Loucy (cell line): Measurements from ENCODE around the gene CACNA2D3.
"Not testable (repeated sequence)": the region's sequence is repeated elsewhere in the genome, so short reads cannot be mapped to it uniquely, and the experiment has no call there.

Source experiments
- H2AFZ ChIP-seq: fragments of 200-600 bp; sonication (generic); 2 replicates; pipeline ENCODE4 v1.6.0; 2016; ENCODE audit warnings: antibody characterized with exemption, mild to moderate bottlenecking, low read length, moderate library complexity
- H3F3A ChIP-seq: fragments of 200-600 bp; 2 replicates; pipeline ENCODE4 v1.6.0; 2016; ENCODE audit warnings: antibody characterized with exemption, low read depth, mild to moderate bottlenecking
- H3K27me3 ChIP-seq: fragments of 200-600 bp; sonication (generic); 2 replicates; pipeline ENCODE4 v1.6.1; 2014; ENCODE audit warnings: low read length, mild to moderate bottlenecking; ENCODE audit not compliant: insufficient read depth, poor library complexity, severe bottlenecking
- H3K36me3 ChIP-seq: fragments of 200-600 bp; sonication (generic); 2 replicates; pipeline ENCODE4 v1.6.1; 2016; ENCODE audit warnings: low read length; ENCODE audit not compliant: insufficient read depth
- H3K4me1 ChIP-seq: fragments of 200-600 bp; sonication (generic); 2 replicates; pipeline ENCODE4 v1.5.1; 2014; ENCODE audit warnings: low read length, mild to moderate bottlenecking; ENCODE audit not compliant: insufficient read depth, poor library complexity, severe bottlenecking
- H3K4me2 ChIP-seq: fragments of 200-600 bp; sonication (generic); 2 replicates; pipeline ENCODE4 v1.6.0; 2014; ENCODE audit warnings: antibody characterized with exemption, low read length, low read depth, mild to moderate bottlenecking; ENCODE audit not compliant: poor library complexity, severe bottlenecking
- H3K4me3 ChIP-seq: fragments of 200-600 bp; sonication (generic); 2 replicates; pipeline ENCODE4 v1.5.1; 2014; ENCODE audit warnings: low read length, mild to moderate bottlenecking, mixed read lengths; ENCODE audit not compliant: poor library complexity, severe bottlenecking
- H3K79me2 ChIP-seq: fragments of 200-600 bp; sonication (generic); 2 replicates; pipeline ENCODE4 v1.6.1; 2014; ENCODE audit warnings: low read length; ENCODE audit not compliant: insufficient read depth
- H3K9ac ChIP-seq: fragments of 200-600 bp; sonication (generic); 2 replicates; pipeline ENCODE4 v1.6.0; 2014; ENCODE audit warnings: mild to moderate bottlenecking, low read depth, low read length, moderate library complexity; ENCODE audit not compliant: poor library complexity, severe bottlenecking
- H3K9me2 ChIP-seq: fragments of 200-600 bp; sonication (generic); replicated peaks from 2 replicates; pipeline ENCODE4 v1.6.1; 2016; ENCODE audit warnings: low read depth, low read length, mixed read lengths
- H3K9me3 ChIP-seq: fragments of 200-600 bp; sonication (generic); 2 replicates; pipeline ENCODE4 v1.6.1; 2014; ENCODE audit warnings: mild to moderate bottlenecking, antibody characterized with exemption, low read length, low read depth; ENCODE audit not compliant: insufficient read depth
- H4K20me1 ChIP-seq: fragments of 200-600 bp; sonication (generic); 2 replicates; pipeline ENCODE4 v1.6.0; 2014; ENCODE audit warnings: antibody characterized with exemption, low read length, mild to moderate bottlenecking; ENCODE audit not compliant: insufficient read depth, poor library complexity, severe bottlenecking
- CTCF ChIP-seq: fragments of 200-600 bp; sonication (generic); conservative IDR thresholded peaks from 2 replicates; pipeline ENCODE4 v1.5.1; 2014; ENCODE audit warnings: mild to moderate bottlenecking, antibody characterized with exemption, low read length
- EZH2phosphoT487 ChIP-seq: fragments of 200-600 bp; IDR thresholded peaks from 2 replicates; pipeline ENCODE4 v1.6.1; 2018; ENCODE audit warnings: antibody characterized with exemption, mild to moderate bottlenecking, moderate library complexity, borderline replicate concordance

Gene CACNA2D3

GRCh38 chr3:54625805-54626787, 503.7 kb downstream of the CACNA2D3 start:
- Histone ChIP-seq H3K9me3 (0 out of 2 replicates have a peak, but pooled peaks cover 3% of the 10 kb centered on the region), H3K4me2 (no peak overlapping the region), H4K20me1 (no peaks in the 10 kb centered on the region), H3K79me2 (no peaks in the 10 kb centered on the region), H3K36me3 (no peaks in the 10 kb centered on the region), H3K9me2 (no peaks in the 10 kb centered on the region), H3F3A (no peaks in the 10 kb centered on the region), H3K4me3 (no peak overlapping the region), H3K4me1 (no peaks in the 10 kb centered on the region), H3K27me3 (no peaks in the 10 kb centered on the region), H2AFZ (no peak overlapping the region), H3K9ac (no peak overlapping the region)
- no peak for TF ChIP-seq CTCF
- no peak for TF ChIP-seq EZH2phosphoT487

GRCh38 chr3:54628888-54629441, 506.6 kb downstream of the CACNA2D3 start:
- Histone ChIP-seq H3K4me3 (no peak overlapping the region), H2AFZ (no peak overlapping the region), H3K4me1 (no peaks in the 10 kb centered on the region), H4K20me1 (no peaks in the 10 kb centered on the region), H3K27me3 (no peaks in the 10 kb centered on the region), H3K9me3 (peaks cover 3% of the 10 kb centered on the region; the same call in 1 of the 2 replicates), H3K79me2 (no peaks in the 10 kb centered on the region), H3F3A (no peaks in the 10 kb centered on the region), H3K9ac (no peak overlapping the region), H3K9me2 (no peaks in the 10 kb centered on the region), H3K4me2 (no peak overlapping the region), H3K36me3 (no peaks in the 10 kb centered on the region)
- TF ChIP-seq CTCF, result no peak
- TF ChIP-seq EZH2phosphoT487, result no peak

GRCh38 chr3:54630101-54630623, 507.8 kb downstream of the CACNA2D3 start:
- no peaks in the 10 kb centered on the region for H3K4me1 ChIP-seq
- no peaks in the 10 kb centered on the region for H3K27me3 ChIP-seq
- no peak overlapping the region for H3K4me2 ChIP-seq
- no peaks in the 10 kb centered on the region for H3K9me2 ChIP-seq
- H3K9me3 ChIP-seq, result peaks cover 3% of the 10 kb centered on the region; the same call in 1 of the 2 replicates
- H2AFZ ChIP-seq, result no peak overlapping the region
- H3F3A ChIP-seq, result no peaks in the 10 kb centered on the region
- H3K79me2 ChIP-seq, result no peaks in the 10 kb centered on the region
- TF ChIP-seq CTCF (no peak), EZH2phosphoT487 (no peak)
- H4K20me1 ChIP-seq, result no peaks in the 10 kb centered on the region
- H3K36me3 ChIP-seq, result no peaks in the 10 kb centered on the region
- H3K9ac ChIP-seq, result no peak overlapping the region
- H3K4me3 ChIP-seq, result no peak overlapping the region

GRCh38 chr3:54631001-54631400, 508.6 kb downstream of the CACNA2D3 start:
- not testable (repeated sequence) for H3F3A ChIP-seq, H4K20me1 ChIP-seq

More at GRCh38 chr3:54631001-54631400, 508.6 kb downstream of the CACNA2D3 start:
- not testable (repeated sequence) for H3K9me2 ChIP-seq, H3K4me3 ChIP-seq, H3K79me2 ChIP-seq, H3K36me3 ChIP-seq, H3K4me2 ChIP-seq, H3K27me3 ChIP-seq, H3K9ac ChIP-seq, H3K9me3 ChIP-seq, H3K4me1 ChIP-seq, H2AFZ ChIP-seq
